Neuronal stem cell (in vitro differentiated cells): ENCODE data around the gene CDC7.

Source experiments
- DNase-seq: peaks from one replicate; pipeline ENCODE4 v3.0.0-alpha.2; 2013; ENCODE audit warnings: low spot score
- H2AFZ ChIP-seq: one replicate; pipeline ENCODE4 v1.6.1; 2013; ENCODE audit warnings: mild to moderate bottlenecking, low read length, inconsistent platforms
- H2AK5ac ChIP-seq: 2 replicates; pipeline ENCODE4 v1.6.1; 2013; ENCODE audit warnings: low read depth, mild to moderate bottlenecking, inconsistent platforms, low read length, moderate library complexity, mixed read lengths
- H2BK120ac ChIP-seq: 2 replicates; pipeline ENCODE4 v1.6.1; 2013; ENCODE audit warnings: low read depth, mild to moderate bottlenecking, inconsistent platforms, low read length, moderate library complexity, mixed read lengths
- H2BK12ac ChIP-seq: one replicate; pipeline ENCODE4 v1.6.1; 2013; ENCODE audit warnings: low read length, inconsistent platforms
- H2BK15ac ChIP-seq: 2 replicates; pipeline ENCODE4 v1.6.1; 2013; ENCODE audit warnings: mild to moderate bottlenecking, low read length, inconsistent platforms, mixed read lengths
- H2BK5ac ChIP-seq: one replicate; pipeline ENCODE4 v1.6.1; 2013; ENCODE audit warnings: inconsistent platforms, mild to moderate bottlenecking, low read length, moderate library complexity
- H3K14ac ChIP-seq: one replicate; pipeline ENCODE4 v1.6.1; 2013; ENCODE audit warnings: low read length, inconsistent platforms
- H3K18ac ChIP-seq: 2 replicates; pipeline ENCODE4 v1.6.1; 2013; ENCODE audit warnings: low read length, inconsistent platforms
- H3K23ac ChIP-seq: 2 replicates; pipeline ENCODE4 v1.6.1; 2013; ENCODE audit warnings: low read depth, mild to moderate bottlenecking, mixed read lengths, low read length, inconsistent platforms; ENCODE audit not compliant: poor library complexity
- H3K27ac ChIP-seq: replicated peaks from 3 replicates; pipeline ENCODE4 v1.5.1; 2013; ENCODE audit warnings: low read length, inconsistent platforms
- H3K27me3 ChIP-seq, 3 experiments: 2 replicates each; pipeline ENCODE4 v1.6.1; 2013; ENCODE audit warnings: low read length in 3 of 3, mild to moderate bottlenecking in 2 of 3, inconsistent platforms in 1 of 3, low read depth in 1 of 3, mixed read lengths in 1 of 3, moderate library complexity in 1 of 3; ENCODE audit not compliant: control insufficient read depth in 3 of 3, insufficient read depth in 3 of 3
- H3K36me3 ChIP-seq, 2 donors: replicated peaks in 1 of 2; 2 replicates each; pipeline ENCODE4 v1.6.1; 2013; ENCODE audit warnings: low read length in 2 of 2; ENCODE audit not compliant: control insufficient read depth in 2 of 2, insufficient read depth in 2 of 2
- H3K4ac ChIP-seq: 2 replicates; pipeline ENCODE4 v1.6.1; 2013; ENCODE audit warnings: inconsistent platforms, mild to moderate bottlenecking, low read length, moderate library complexity
- H3K4me1 ChIP-seq, 2 donors: 1 replicate in 1 of 2; 2 replicates in 1 of 2; pipeline ENCODE4 v1.6.1; 2013; ENCODE audit warnings: low read length in 2 of 2, low read depth in 1 of 2; ENCODE audit not compliant: control insufficient read depth in 2 of 2, insufficient read depth in 1 of 2
- H3K4me2 ChIP-seq: one replicate; pipeline ENCODE4 v1.6.1; 2013; ENCODE audit warnings: mild to moderate bottlenecking, low read length, inconsistent platforms; ENCODE audit not compliant: insufficient read depth, poor library complexity, severe bottlenecking
- H3K4me3 ChIP-seq, 2 donors: 2 replicates each; pipeline ENCODE4 v1.5.1; 2013; ENCODE audit warnings: low read length in 2 of 2, mild to moderate bottlenecking in 2 of 2, inconsistent platforms in 1 of 2, moderate library complexity in 1 of 2
- H3K79me1 ChIP-seq: one replicate; pipeline ENCODE4 v1.6.1; 2013; ENCODE audit warnings: low read depth, mild to moderate bottlenecking, inconsistent platforms, low read length, moderate library complexity
- H3K9ac ChIP-seq: one replicate; pipeline ENCODE4 v1.6.1; 2013; ENCODE audit warnings: mild to moderate bottlenecking, low read depth, low read length, inconsistent platforms; ENCODE audit not compliant: poor library complexity
- H3K9me3 ChIP-seq, 2 donors: replicated peaks in 1 of 2; 2 replicates each; pipeline versions ENCODE3 to v1.6.1; 2013; ENCODE audit warnings: low read length in 2 of 2, mild to moderate bottlenecking in 2 of 2, inconsistent platforms in 1 of 2, low read depth in 1 of 2, mixed read lengths in 1 of 2, moderate library complexity in 1 of 2; ENCODE audit not compliant: control insufficient read depth in 2 of 2, insufficient read depth in 1 of 2
- H4K8ac ChIP-seq: one replicate; pipeline ENCODE4 v1.6.1; 2013; ENCODE audit warnings: low read depth, mild to moderate bottlenecking, inconsistent platforms, low read length, moderate library complexity
- H4K91ac ChIP-seq: one replicate; pipeline ENCODE4 v1.6.1; 2013; ENCODE audit warnings: low read length, low read depth, mild to moderate bottlenecking, inconsistent platforms; ENCODE audit not compliant: poor library complexity
- WGBS, 2 donors: extraction: QIAGEN DNeasy Blood & Tissue Kit; methylation state at CpG; one replicate each; pipeline ENCODE4 v1.1.7; 2013; ENCODE audit warnings: missing lambda C conversion rate in 2 of 2, mixed read lengths in 1 of 2; ENCODE audit not compliant: insufficient read length in 2 of 2, insufficient replicate concordance in 1 of 2; ENCODE audit errors: extremely low coverage in 2 of 2; 5-methylcytosine and 5-hydroxymethylcytosine counted together

The CDC7 gene

DNA sequence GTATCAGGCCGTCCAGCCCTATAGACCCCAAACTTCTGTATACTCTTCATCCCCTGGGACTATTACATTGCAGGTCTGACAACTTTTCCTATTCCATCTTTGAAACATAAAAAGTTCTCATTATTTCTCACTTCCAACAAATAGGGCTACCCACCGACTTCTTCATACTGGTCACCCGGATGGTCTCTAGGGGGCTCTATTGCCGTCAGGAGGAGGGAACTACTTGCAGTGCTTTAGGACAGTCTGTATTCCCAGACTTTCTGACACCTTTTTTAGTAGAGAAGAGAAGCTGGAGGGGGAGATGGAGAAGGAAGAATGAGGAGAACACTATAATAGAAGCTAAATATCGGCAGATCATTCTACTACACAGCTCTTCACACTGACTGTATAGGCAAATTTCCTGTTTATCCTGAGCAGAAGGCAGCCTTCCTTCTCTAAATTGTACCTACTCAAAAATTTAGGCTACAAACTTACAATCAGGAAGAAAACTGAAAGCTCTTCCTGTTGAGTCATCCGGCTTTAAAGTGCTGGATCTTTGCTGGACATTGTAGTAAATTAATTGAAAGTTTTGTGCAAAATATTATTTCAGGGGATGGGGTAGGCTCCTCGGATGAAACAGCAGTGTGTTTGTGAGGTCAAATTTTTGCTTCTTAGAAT, 54.6 kb downstream of the CDC7 start:
- Histone ChIP-seq H2BK15ac (no peak overlapping the region), H2AK5ac (no peak overlapping the region), H2BK5ac (no peak overlapping the region), H3K14ac (no peak overlapping the region), H3K27me3 (no peaks in the 10 kb centered on the region), H3K36me3 (no peaks in the 10 kb centered on the region), H3K9me3 (no peaks in the 10 kb centered on the region), H3K18ac (no peak overlapping the region), H3K9ac (no peak overlapping the region), H4K8ac (no peak overlapping the region), H3K4me1 (peaks cover 5 to 10% of the 10 kb centered on the region in 2 donors), H3K4ac (no peak overlapping the region), H2AFZ (no peak overlapping the region), H2BK120ac (no peak overlapping the region), H3K23ac (no peak overlapping the region), H3K4me3 (no peak overlapping the region), H2BK12ac (no peak overlapping the region), H3K27ac (no peak overlapping the region), H3K4me2 (no peak overlapping the region), H4K91ac (no peak overlapping the region), H3K79me1 (no peaks in the 10 kb centered on the region)
- no peak for DNase-seq
- no CpG with 5 or more reads among the region's 7 CpGs for WGBS, 2 donors

DNA sequence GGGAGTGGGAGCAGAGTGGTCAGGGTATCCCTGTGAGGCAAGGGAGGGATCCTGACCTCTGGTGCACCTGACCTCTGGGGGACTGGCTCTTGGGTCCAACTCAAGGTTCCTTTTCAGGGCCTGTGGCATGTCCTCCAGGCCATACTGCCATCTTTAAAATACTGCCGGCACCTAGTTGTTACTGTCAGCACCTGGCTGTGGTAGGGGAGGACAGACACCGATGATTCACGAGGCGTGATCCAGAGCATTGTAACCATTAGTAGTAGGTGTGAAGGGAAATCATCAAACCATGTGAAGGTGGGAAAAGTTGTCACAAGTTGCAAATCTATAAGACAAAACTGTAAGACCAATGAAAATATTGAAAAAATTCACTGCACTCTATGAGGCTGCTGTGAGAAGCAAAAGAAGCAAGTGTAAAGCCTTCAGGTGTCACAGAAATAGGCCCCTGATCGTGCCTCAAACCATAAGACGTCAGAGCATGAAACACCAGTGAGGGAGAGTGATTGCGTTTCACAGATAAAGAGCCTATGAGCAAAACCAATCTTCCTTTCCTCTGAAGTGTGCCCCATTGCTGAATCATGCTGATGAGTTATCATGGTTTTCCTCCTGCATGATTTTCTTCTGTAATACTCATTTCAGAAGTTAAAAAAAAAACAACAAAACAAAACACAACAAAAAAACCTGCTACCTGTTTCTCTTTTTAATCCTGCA, 55.3 kb downstream of the CDC7 start:
- H3K79me1 ChIP-seq, result no peaks in the 10 kb centered on the region
- H3K18ac ChIP-seq, result peak overlapping the region; percentile 26
- H3K27ac ChIP-seq, result no peak overlapping the region
- H3K14ac ChIP-seq, result no peak overlapping the region
- no peak for DNase-seq
- no peaks in the 10 kb centered on the region for H3K36me3 ChIP-seq
- no peak overlapping the region for H3K4me2 ChIP-seq
- H4K91ac ChIP-seq, result no peak overlapping the region
- H2AK5ac ChIP-seq, result peak overlapping the region; percentile 8
- H3K9ac ChIP-seq, result no peak overlapping the region
- no peak overlapping the region for H2AFZ ChIP-seq
- H3K4me3 ChIP-seq, result no peak overlapping the region
- no peak overlapping the region for H2BK5ac ChIP-seq
- H3K4ac ChIP-seq, result no peak overlapping the region
- H2BK12ac ChIP-seq, result no peak overlapping the region
- H3K9me3 ChIP-seq, result no peaks in the 10 kb centered on the region
- peaks cover 5 to 10% of the 10 kb centered on the region in 2 donors for H3K4me1 ChIP-seq
- peak overlapping the region; percentile 43 for H2BK120ac ChIP-seq
- no peak overlapping the region for H3K23ac ChIP-seq
- peak overlapping the region; percentile 59 for H2BK15ac ChIP-seq
- WGBS, 2 donors, result no CpG with 5 or more reads among the region's 7 CpGs
- H3K27me3 ChIP-seq, result no peaks in the 10 kb centered on the region
- no peak overlapping the region for H4K8ac ChIP-seq

DNA sequence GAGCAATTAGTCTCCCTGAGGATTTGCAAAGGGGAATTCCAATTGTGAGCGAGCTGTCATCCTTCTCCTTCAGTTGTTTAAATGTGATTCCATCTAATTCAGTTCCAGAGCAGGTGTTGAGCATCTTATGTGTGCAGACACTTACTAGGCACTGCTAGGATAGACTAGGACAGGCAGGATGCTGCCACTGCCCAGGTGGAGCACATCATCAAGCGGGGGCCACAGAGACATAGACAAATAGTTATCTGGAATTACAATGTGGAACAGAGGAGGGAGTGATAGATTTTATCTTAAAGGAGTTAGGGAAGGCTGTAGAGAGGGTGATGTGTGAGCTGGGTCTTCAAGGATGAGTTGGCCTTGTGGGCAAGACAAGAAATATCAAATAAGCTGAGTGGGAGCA, 55.9 kb downstream of the CDC7 start:
- H3K36me3 ChIP-seq, result no peaks in the 10 kb centered on the region
- H3K9ac ChIP-seq, result no peak overlapping the region
- no peak overlapping the region for H2BK12ac ChIP-seq
- no peak overlapping the region for H4K8ac ChIP-seq
- H3K14ac ChIP-seq, result no peak overlapping the region
- no peak overlapping the region for H3K4me2 ChIP-seq
- no peak overlapping the region for H2BK5ac ChIP-seq
- peaks cover 5 to 12% of the 10 kb centered on the region in 2 donors for H3K4me1 ChIP-seq
- H3K9me3 ChIP-seq, result no peaks in the 10 kb centered on the region
- H3K4ac ChIP-seq, result no peak overlapping the region
- H3K79me1 ChIP-seq, result no peaks in the 10 kb centered on the region
- H3K27ac ChIP-seq, result no peak overlapping the region
- WGBS, 2 donors, result no CpG with 5 or more reads among the region's 2 CpGs
- no peak overlapping the region for H2BK15ac ChIP-seq
- no peak overlapping the region for H2AFZ ChIP-seq
- no peaks in the 10 kb centered on the region for H3K27me3 ChIP-seq
- H3K23ac ChIP-seq, result no peak overlapping the region
- no peak overlapping the region for H3K4me3 ChIP-seq
- H3K18ac ChIP-seq, result no peak overlapping the region
- no peak overlapping the region for H2BK120ac ChIP-seq
- no peak overlapping the region for H2AK5ac ChIP-seq
- DNase-seq, result no peak
- H4K91ac ChIP-seq, result no peak overlapping the region

DNA sequence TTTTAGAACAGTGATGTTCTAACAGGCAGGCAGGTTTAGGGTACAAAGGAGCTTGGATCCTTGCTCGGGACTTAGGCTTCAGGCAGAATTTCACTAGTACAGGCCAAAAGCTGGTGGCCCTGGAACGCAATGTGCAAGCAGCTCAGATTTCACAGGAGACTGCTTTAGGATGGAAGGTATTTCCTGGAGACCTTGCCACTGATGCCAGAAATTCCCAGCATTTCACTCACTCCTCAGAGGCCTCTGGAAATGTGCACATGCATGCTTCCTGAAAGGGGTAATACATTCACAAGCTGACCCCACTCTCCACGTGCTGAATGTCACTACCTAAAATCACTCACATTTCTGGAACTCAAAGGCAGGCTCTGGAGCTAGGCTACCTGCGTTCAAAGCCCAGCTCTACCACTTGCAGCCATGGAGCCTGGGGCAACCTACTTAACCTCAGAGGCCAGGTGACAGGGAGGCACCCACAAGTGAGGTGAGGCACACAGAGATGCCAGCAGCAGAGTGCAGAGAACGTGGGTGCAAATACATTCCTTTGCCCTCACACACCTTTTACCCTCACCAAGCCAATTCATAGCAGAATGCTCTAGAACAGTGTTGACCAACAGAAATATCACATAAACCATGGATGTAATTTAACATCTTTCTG, 56.5 kb downstream of the CDC7 start:
- no CpG with 5 or more reads among the region's 5 CpGs for WGBS, 2 donors
- H2BK12ac ChIP-seq, result no peak overlapping the region
- H3K9me3 ChIP-seq, result no peaks in the 10 kb centered on the region
- no peak overlapping the region for H3K4me3 ChIP-seq
- no peak overlapping the region for H2AK5ac ChIP-seq
- H3K23ac ChIP-seq, result no peak overlapping the region
- no peaks in the 10 kb centered on the region for H3K36me3 ChIP-seq
- H3K4me1 ChIP-seq, result peaks cover 5 to 12% of the 10 kb centered on the region in 2 donors
- H2BK5ac ChIP-seq, result no peak overlapping the region
- no peak overlapping the region for H3K9ac ChIP-seq
- H2BK15ac ChIP-seq, result no peak overlapping the region
- DNase-seq, result no peak
- H2AFZ ChIP-seq, result no peak overlapping the region
- no peak overlapping the region for H3K27ac ChIP-seq
- H3K79me1 ChIP-seq, result no peaks in the 10 kb centered on the region
- H3K14ac ChIP-seq, result no peak overlapping the region
- no peaks in the 10 kb centered on the region for H3K27me3 ChIP-seq
- H3K4ac ChIP-seq, result no peak overlapping the region
- H2BK120ac ChIP-seq, result no peak overlapping the region
- no peak overlapping the region for H3K4me2 ChIP-seq
- H3K18ac ChIP-seq, result no peak overlapping the region
- no peak overlapping the region for H4K91ac ChIP-seq
- H4K8ac ChIP-seq, result no peak overlapping the region
